ENCODE results near the gene KRTAP4-4.

- TF ChIP-seq CTCF (IDR thresholded peaks at IDR 0.05) (no peak), POLR2A (IDR thresholded peaks at IDR 0.05) (no peak)
Observed at GRCh38 chr17:41184480-41184961, 24.0 kb upstream of the KRTAP4-4 start, which contains the start of gene KRTAP4-1.

All from Peyer's patch (tissue), 4 donors.